Dedifferentiated amniotic fluid mesenchymal stem cell (primary cell): Measurements from ENCODE around the gene BLCAP.
"Not testable (repeated sequence)": the region's sequence is repeated elsewhere in the genome, so short reads cannot be mapped to it uniquely, and the experiment has no call there.

Source experiments
- DNase-seq: peaks from one replicate; pipeline ENCODE4 v3.0.0-alpha.2; 2016; ENCODE audit errors: extremely low spot score

The BLCAP gene

DNA sequence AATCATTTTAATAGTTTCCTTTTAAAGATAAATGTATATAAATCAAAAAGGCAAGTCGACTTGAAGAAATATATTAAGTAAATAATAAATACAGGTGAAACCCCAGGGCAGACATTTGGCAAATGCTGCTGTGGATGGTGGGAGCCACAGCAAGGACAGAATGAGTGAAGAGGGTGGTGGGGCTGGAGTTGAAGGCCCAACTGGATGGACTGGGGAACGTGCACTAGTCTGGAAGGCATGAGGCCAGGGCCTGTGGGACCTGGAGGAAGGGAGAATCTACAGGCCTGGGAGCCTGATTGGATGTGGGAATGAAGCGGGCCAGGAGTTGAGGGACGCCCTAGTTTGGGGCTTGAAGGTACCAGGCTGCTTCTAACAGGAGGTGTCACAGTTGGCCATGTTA is 30.6 kb upstream of the BLCAP start:
- DNase-seq = no peak

DNA sequence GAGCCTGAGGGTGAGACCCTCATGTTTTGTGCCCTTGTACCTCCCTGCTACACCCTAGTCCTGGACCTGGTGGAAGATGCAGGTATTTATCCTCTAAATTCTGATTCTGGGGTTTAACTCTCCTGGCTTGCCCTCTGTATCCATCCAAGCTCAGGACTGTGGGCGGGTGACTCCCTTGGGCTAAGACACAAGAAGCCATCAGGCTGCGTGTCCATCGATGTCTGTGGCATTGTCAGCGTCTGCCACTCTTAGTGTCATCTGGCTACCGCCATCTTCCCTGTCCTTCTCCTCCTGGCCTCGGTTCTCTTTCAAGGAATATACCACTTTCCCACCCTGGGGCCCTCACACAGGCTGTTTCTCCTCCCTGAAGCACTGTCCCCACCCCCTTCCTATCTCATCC is 28.9 kb upstream of the BLCAP start:
- no peak for DNase-seq

DNA sequence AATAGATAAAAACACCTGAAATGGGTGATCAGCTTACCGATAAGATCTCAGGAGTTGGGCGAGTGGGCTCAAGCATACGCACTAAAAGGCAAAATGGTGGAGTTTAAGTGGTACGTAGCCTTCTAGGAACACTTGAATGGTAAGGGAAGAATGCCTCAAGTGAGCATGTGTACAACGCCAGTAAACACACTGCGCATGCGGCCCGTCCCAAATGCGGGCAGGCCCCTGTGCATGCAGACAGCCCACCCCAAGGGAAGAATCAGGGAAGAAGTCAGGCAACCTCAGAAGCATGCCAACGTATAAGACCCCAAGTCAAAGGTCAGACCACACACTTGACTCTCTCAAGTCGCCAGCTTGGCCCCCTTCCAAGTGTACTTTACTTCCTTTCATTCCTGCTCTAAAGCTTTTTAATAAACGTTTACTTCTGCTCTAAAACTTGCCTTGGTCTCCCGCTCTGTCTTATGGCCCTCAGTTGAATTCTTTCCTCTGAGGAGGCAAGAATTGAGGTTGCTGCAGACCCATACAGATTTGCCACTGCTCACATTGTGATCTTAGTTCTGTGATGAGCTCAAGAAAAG is 27.1 kb upstream of the BLCAP start:
- DNase-seq = not testable (repeated sequence)

DNA sequence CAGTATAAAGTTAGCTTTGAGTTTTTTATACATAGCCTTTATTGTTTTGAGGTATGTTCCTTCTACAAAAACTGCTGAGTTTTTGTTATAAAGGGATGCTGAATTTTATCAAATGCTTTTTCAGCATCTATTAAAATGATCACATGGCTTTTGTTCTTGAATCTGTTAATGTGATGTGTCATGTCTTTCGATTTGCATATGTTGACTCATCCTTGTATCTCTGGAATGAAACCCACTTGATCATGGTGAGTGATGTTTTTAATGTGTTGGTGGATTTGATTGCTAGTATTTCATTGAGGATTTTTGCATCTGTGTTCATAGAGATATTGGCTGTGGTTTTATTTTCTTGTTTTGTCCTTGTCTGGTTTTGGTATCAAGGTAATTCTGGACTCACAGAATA is 24.7 kb upstream of the BLCAP start:
- no peak for DNase-seq

DNA sequence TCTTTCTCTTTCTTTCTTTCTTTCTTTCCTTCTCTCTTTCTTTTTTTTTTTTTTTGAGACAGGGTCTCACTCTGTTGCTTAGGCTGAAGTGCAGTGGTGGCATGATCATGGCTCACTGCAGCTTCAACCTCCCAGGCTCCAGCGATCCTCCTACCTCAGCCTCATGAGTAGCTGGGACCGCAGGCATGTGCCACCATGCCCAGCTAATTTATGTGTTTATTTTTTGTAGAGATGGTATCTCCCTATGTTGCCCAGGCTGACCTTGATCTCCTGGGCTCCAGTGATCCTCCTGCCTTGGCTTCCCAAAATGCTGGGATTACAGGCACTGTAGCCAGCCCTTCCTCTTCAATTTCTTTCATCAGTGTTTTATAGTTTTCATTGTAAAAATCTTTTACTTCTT is 24.0 kb upstream of the BLCAP start:
- DNase-seq = not testable (repeated sequence)

DNA sequence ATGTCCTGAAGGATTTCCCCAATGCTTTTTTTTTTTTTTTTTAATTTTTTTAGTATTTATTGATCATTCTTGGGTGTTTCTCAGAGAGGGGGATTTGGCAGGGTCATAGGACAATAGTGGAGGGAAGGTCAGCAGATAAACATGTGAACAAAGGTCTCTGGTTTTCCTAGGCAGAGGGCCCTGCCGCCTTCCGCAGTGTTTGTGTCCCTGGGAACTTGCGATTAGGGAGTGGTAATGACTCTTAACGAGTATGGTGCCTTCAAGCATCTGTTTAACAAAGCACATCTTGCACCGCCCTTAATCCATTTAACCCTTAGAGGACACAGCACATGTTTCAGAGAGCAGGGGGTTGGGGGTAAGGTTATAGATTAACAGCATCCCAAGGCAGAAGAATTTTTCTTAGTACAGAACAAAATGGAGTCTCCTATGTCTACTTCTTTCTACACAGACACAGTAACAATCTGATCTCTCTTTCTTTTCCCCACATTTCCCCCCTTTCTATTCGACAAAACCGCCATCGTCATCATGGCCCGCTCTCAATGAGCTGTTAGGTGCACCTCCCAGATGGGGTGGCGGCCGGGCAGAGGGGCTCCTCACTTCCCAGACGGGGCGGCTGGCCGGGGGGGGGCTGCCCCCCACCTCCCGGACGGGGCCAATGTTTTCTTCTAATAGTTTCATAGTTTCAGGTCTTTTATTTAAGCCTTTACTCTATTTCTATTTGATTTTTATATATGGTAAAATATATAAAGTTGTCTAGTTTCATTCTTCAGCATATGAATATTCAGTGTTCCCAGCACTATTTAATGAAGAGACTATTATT is 22.6 kb upstream of the BLCAP start:
- DNase-seq = not testable (repeated sequence)

DNA sequence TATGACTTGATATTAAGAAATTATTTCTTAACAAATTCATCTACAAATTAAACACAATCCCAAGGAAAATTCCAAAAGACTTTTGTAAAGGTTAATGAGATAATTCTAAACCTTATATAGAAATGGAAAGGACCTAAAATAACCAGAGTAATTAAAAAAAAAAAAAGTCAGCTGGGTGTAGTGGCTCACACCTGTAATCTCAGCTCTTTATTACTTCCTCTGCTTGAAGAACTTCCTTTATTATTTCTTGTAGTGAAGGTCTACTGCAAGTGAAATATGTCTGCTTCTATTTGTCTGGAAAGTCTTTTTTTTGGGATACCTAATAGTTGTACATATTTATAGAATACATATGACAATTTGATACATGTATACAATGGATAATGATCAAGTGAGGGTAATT is 20.2 kb upstream of the BLCAP start:
- DNase-seq = no peak

DNA sequence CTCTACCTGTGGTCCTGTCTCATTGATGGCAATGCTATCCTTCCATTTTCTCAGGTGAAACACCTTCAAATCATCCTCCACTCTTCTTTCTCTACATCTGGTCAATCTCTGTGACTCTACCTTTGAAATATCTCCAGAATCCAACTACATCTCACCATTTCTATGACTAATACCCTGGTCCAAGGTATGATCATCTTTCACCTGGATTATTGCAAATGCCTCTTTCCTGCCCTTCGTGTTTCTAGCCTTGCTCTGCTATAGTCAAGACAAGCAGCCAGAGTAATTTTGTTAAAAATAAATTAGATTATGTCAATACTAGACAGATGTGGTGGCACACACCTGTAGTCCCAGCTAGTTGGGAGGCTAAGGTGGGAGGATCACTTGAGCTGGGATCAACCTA is 17.8 kb upstream of the BLCAP start:
- no peak for DNase-seq

DNA sequence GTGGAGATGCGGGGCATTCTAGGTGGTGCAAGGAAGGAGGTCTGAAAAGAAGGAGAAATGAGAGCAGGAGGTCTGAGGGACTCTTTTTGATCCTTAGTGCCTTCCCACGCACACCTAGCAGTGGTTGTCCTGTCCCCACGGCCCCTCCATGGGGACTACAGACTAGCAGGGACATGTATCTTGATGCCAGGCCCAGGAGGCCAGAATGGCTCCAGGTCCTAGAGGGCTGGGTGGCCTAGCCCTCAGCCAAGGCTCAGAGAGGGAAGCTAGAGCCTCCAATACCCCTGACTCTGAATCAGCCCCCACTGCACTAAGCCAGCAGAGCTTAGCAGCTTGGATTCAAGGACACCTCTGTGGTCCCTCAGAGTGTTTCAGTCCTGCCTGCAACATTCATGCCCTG is 16.7 kb upstream of the BLCAP start:
- no peak for DNase-seq

DNA sequence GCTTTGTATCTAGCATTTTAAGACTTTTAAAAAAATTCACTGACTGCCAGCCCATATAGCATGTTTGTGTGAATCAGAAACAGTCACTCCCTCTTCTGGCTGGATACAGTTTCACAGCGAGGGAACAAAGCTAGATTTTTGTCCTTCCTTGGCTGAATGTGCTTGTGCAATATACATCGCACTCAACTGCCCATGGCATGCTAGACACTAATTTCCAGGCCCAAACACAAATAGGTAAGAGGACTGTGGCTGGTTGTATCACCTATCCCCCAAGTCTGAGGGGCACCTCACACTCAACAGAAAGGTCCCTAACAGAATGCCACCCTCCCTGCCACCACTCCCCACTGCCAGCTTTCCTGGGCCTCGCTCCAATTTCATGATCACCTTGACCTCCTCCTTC is 16.2 kb upstream of the BLCAP start:
- DNase-seq = peak; percentile 70

DNA sequence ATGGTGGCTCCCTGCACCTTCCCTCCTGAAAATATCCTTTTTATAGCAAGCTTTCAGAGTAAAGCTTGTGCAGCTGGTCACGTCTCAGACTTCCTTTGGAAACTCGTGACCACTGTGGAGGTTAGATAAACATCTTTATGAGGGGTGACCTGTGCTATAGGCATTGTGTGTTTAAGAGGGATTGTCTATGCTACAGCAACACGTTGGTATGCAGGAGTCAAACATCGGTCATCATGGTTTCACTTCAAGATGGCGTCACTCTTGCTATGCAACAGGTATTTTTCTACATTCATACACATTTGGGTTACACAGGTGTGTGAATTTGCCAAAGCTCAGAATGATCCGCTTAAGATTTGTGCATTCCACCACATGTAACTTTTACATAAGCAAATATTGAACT is 14.6 kb upstream of the BLCAP start:
- DNase-seq = no peak

DNA sequence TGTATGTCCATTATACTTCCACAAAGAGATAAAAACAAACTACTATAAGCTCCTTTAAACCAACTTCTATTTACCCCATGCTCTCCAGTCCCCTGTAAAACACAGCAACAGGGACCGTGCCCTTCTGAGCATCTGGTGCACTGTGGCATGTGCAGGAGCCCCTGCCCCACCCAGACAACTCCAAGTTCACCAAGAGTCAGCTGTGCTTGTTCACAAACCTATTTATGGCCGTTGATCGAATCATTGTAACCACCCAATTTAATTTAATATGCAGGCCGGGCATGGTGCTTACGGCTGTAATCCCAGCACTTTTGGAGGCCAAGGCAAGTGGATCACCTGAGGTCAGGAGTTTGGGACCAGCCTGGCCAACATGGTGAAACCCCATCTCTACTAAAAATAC is 13.7 kb upstream of the BLCAP start:
- no peak for DNase-seq

DNA sequence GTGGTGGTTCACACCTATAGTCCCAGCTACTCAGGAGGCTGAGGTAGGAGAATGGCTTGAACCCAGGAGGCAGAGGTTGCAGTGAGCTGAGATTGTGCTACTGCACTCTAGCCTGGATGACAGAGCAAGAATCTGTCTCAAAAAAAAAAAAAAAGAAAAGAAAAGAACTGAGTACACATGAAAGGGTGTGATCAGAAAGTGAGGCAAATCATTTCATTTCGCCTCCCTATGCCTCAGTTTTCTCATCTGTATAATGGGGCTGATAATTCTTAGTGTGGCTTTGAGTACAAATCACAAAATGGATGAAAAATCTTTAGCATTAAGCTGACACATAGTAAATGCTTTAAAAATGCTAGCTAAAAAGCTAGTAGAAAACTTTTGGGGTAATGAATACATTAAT is 13.2 kb upstream of the BLCAP start:
- DNase-seq = not testable (repeated sequence)

DNA sequence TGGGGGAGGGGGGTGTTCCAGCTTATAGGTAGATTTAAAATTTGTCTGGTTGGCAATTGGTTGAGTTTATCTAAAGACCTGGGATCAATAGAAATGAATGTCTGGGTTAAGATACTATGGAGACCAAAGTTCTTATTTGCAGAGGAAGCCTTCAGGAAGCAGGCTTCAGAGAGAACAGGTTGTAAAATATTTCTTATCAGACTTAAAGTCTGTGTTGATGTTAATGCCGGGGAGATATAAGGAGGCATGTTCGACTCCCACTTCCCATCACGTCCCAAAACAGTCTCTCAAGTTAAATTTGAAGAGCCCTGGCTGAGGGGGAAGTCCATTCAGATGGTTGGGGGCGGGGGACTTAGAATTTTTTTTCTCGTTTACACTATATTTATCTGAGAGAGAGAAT is 12.3 kb upstream of the BLCAP start:
- DNase-seq = no peak

DNA sequence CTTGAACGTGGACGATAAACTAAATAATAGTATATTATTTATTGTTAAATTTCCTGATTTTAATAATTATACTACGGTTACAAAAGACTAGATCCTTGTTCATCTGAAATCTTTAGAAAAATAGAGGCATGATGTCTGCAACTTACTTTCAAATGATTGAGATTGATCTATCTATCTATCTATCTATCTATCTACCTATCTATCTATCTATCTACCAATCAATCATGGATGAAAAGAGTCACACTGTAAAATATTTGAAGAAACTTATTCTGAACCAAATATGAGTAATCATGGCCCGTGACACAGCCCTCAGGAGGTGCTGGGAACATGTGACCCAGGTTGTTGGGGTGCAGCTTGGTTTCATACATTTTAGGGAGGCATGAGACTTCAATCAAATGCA is 11.7 kb upstream of the BLCAP start:
- DNase-seq = no peak

DNA sequence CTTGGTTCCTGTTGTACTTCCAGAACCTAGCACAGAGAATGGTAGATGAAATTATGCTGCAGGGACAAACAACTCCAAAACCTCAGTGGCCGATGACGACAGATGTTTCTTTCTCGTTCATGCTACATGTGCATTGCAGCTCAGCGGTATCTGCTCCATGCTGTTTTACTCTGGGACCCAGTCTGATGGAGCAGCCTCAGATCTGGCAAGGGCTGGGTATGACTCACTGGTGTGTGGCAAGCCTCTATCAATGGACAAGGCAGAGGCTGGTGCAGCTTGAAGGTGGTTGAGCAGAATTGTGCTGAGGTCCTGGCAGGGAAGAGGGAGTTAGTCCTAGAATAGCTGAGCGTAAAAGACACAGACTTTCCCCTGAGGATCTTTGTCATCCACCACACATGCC is 10.3 kb upstream of the BLCAP start:
- DNase-seq = no peak

DNA sequence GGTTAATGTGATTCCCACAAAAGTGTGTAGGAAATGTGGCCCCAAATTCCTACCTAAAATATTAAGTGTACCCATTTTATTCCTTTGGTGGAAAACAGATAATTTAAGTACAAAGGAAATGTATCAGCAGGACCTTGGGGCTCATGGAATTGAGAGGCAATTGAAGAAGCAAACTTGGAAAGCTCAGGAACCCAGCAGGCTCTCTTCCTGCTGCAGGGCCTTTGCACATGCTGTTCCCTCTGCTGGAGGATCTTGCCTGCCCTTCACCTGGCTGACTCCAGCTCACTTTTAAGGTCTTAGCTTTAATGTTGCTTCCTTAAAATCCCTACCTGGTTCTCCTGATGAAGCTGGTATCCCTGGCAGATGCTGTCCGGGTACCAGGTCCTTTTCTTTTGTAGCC is 9.8 kb upstream of the BLCAP start:
- no peak for DNase-seq

DNA sequence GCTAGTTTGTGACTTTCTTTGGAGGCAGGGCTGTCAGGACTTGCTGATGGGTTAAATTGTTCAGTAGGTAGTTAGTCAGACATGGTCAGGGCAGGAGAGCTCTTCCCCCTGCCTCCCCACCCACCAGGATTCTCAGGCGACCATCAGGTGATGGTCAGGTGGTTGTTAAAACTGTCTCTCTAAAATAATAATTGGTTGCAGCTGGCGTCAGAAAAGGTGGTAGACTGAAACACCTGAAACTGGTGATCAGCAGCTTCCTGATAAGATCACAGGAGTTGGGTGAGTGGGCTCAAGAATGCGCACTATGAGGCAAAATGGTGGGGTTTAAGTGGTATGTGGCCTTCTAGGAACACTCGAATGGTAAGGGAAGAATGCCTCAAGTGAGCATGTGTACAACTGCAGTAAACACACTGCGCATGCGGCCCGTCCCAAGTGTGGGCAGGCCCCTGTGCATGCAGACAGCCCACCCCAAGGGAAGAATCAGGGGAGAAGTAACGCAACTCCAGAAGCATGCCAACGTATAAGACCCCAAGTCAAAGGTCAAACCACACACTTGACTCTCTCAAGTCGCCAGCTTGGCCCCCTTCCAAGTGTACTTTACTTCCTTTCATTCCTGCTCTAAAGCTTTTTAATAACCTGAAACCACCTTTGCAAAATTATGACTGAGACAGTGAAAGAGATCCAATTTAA is 7.9 kb upstream of the BLCAP start:
- no peak for DNase-seq

DNA sequence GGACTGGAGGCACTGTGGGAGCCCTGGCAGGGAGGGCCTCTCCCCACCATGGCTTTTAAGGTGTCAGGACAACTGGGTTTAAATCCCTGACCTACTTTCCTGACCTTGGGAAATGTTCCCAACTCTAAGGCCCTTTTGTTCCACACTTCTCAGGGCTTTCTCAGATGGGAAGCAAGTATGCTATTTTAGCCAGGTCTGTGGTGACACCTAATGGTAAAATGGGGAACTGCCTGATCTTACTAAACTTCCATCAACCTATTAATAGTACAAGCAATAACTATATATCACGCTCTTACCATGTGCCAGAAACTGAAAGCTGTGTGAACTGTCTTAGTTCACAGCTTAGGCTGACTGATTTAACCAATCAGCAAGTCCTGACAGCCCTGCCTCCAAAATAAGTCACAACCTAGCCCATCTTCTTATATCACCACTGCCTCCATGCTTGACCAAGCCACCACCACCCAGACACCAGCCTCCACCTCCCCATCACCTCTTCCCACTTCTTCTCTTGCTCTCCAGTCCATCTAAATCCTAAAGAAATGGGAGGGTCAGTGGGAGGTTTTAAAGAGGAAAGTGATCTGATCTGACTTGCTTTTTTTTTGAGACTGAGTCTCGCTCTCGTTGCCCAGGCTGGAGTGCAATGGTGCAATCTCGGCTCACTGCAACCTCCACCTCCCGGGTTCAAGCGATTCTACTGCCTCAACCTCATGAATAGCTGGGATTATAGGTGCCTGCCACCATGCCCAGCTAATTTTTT is 6.9 kb upstream of the BLCAP start:
- peak; percentile 83 for DNase-seq

DNA sequence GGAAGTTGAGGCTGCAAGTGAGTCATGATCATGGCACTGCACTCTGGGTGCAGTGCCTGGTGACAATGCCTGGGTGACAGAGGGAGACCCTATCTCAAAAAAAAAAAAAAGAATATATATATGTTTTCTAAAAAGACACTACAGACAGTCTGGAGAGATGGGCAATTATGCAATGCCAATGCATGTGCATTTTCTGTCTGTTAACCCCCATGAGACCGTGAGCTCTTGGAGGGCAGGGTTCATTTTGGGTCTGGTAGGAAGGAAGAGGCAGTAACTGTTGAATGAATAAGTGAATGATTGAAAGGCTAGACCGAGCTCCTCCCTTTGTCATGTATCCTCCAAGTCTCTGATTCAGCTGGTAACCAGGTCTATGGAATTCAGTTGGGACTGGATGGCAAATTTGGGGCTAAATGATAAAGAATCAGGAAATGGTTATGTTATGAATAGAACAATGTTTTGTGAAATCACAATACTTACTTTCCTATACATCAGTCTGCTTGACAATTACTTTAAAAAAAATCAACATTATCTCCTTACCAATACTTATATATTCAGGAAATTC is 5.6 kb upstream of the BLCAP start:
- DNase-seq = no peak

DNA sequence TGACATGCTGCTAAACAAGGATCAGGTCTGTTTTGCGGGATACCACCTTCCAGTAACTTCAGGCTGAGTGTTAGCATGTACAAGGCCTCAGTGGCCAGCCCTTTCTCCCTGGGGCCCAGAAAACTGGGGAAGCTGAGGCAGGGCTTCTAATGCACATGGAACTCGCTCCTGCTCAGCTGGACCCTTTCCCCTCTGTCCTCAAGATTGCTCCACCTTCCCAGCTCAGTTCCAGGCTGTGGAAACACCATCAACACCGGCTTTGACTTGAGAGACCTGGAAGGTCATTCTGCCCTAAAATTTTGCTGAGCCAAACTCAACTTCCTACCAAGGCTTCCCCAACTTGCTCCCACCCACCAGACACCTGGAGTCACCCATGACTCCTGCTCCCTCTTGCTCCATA is 4.2 kb upstream of the BLCAP start:
- no peak for DNase-seq

DNA sequence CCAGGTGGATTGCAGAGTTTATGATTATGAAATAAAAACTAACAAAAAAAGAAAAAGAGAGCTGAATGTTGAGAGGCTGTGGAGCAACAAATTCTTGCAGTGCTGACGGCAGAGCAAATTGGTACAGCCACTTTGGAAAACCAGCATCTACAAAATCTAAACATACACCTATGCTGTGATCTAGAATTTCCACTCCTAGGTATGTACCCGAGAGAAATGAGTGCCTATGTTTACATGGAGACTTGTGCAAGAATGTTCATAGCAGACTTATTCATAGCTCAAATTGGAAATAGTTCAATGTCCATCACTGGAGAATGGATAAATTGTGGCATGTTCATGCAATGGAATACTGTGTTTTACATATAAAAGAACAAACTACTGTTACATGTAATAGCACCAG is 3.0 kb upstream of the BLCAP start:
- no peak for DNase-seq
